SK-N-SH (cell line): ENCODE data around the gene ACSF3. TPM values are rescaled to one million over a fixed set of nuclear protein-coding genes. Genes with fewer than 3 reads are reported as not detected.

Experiments used
- CTCF ChIA-PET: fragments of 300-600, 350-600 bp; formaldehyde crosslinking; extraction: SDS; loops from one replicate; lab custom pipeline; 2021; lab: Yijun Ruan, JAX
- POLR2A ChIA-PET: fragments of 350-600 bp; sonication (Branson Sonifier 250); formaldehyde crosslinking; extraction: SDS; loops from one replicate; lab custom pipeline; 2020; ENCODE audit warnings: antibody characterized with exemption, inconsistent platforms; lab: Yijun Ruan, JAX
- DNase-seq: peaks from one replicate; pipeline ENCODE4 v3.0.0; 2012
- H2AFZ ChIP-seq: fragments of 200-600 bp; sonication (generic); 2 replicates; pipeline ENCODE4 v1.8.1; 2016; ENCODE audit warnings: antibody characterized with exemption, mild to moderate bottlenecking, low read depth
- H3F3A ChIP-seq: fragments of 200-600 bp; sonication (generic); replicated peaks from 2 replicates; pipeline ENCODE3; 2016; ENCODE audit warnings: antibody characterized with exemption, mild to moderate bottlenecking; ENCODE audit not compliant: insufficient read depth
- H3K27ac ChIP-seq, 2 experiments: fragments of 200-500 bp in 1 of 2; fragments of 200-600 bp in 1 of 2; sonication (Bioruptor generic) in 1 of 2; sonication (generic), shearing (Covaris generic) in 1 of 2; 2 replicates each; pipeline versions ENCODE4 v1.5.1 to v1.6.1; 2014 to 2016; ENCODE audit warnings: low read depth in 2 of 2, inconsistent platforms in 1 of 2, low read length in 1 of 2, mild to moderate bottlenecking in 1 of 2, mixed read lengths in 1 of 2
- H3K27me3 ChIP-seq: fragments of 200-600 bp; sonication (generic), shearing (Covaris generic); 2 replicates; pipeline ENCODE4 v1.6.1; 2016; ENCODE audit warnings: mixed run types; ENCODE audit not compliant: insufficient read depth
- H3K36me3 ChIP-seq, 2 experiments: fragments of 200-500 bp in 1 of 2; fragments of 200-600 bp in 1 of 2; sonication (Bioruptor generic) in 1 of 2; sonication (generic) in 1 of 2; replicated peaks in 1 of 2; 2 replicates each; pipeline versions ENCODE3 to v1.5.1; 2014 to 2016; ENCODE audit warnings: low read length in 1 of 2, mild to moderate bottlenecking in 1 of 2; ENCODE audit not compliant: insufficient read depth in 2 of 2, control insufficient read depth in 1 of 2
- H3K4me1 ChIP-seq, 2 experiments: fragments of 200-500 bp in 1 of 2; fragments of 200-600 bp in 1 of 2; sonication (Bioruptor generic) in 1 of 2; sonication (generic), shearing (Covaris generic) in 1 of 2; 2 replicates each; pipeline versions ENCODE4 v1.5.1 to v1.6.1; 2014 to 2016; ENCODE audit warnings: low read depth in 1 of 2, low read length in 1 of 2, mixed run types in 1 of 2; ENCODE audit not compliant: insufficient read depth in 2 of 2, control insufficient read depth in 1 of 2
- H3K4me2 ChIP-seq: fragments of 200-600 bp; sonication (generic), shearing (Covaris generic); 2 replicates; pipeline ENCODE4 v1.6.1; 2017; ENCODE audit warnings: mixed run types
- H3K4me3 ChIP-seq, 2 experiments: fragments of 200-500 bp in 1 of 2; fragments of 200-600 bp in 1 of 2; sonication (Bioruptor generic) in 1 of 2; sonication (generic), shearing (Covaris generic) in 1 of 2; 2 replicates each; pipeline versions ENCODE4 v1.5.1 to v1.8.1; 2014 to 2016; ENCODE audit warnings: low read depth in 2 of 2, inconsistent platforms in 1 of 2, low read length in 1 of 2, mild to moderate bottlenecking in 1 of 2, mixed read lengths in 1 of 2, moderate library complexity in 1 of 2
- H3K79me2 ChIP-seq: fragments of 200-600 bp; sonication (generic); 2 replicates; pipeline ENCODE4 v1.8.1; 2017; ENCODE audit warnings: mild to moderate bottlenecking; ENCODE audit not compliant: insufficient read depth
- H3K9ac ChIP-seq: fragments of 200-600 bp; sonication (generic); 2 replicates; pipeline ENCODE4 v1.6.1; 2017; ENCODE audit warnings: mixed run types
- H3K9me2 ChIP-seq: fragments of 200-600 bp; sonication (generic); 2 replicates; pipeline ENCODE4 v1.6.1; 2017; ENCODE audit warnings: mixed run types
- H3K9me3 ChIP-seq: fragments of 200-600 bp; sonication (generic); 2 replicates; pipeline ENCODE4 v1.6.1; 2017; ENCODE audit warnings: mixed run types, mild to moderate bottlenecking, moderate library complexity
- H4K20me1 ChIP-seq: fragments of 200-600 bp; sonication (generic); 2 replicates; pipeline ENCODE4 v1.6.1; 2017; ENCODE audit warnings: mild to moderate bottlenecking, mixed run types; ENCODE audit not compliant: insufficient read depth
- CHD2 ChIP-seq: fragments of 150-350 bp; IDR thresholded peaks from 2 replicates; pipeline ENCODE4 v1.6.1; 2018; ENCODE audit warnings: low read length; ENCODE audit not compliant: partially characterized antibody
- EZH2phosphoT487 ChIP-seq: fragments of 200-600 bp; sonication (generic); IDR thresholded peaks from 2 replicates; pipeline ENCODE4 v1.6.1; 2017; ENCODE audit warnings: low read depth, mixed run types, mild to moderate bottlenecking, antibody characterized with exemption, moderate library complexity, borderline replicate concordance
- GATA2 ChIP-seq: sonication (generic); formaldehyde crosslinking; IDR thresholded peaks from 2 replicates; pipeline ENCODE4 v1.5.0; 2020; ENCODE audit warnings: mild to moderate bottlenecking, missing genetic modification reagents
- JUND ChIP-seq: IDR thresholded peaks from 2 replicates; pipeline ENCODE4 v1.4.0; 2012
- NRF1 ChIP-seq: IDR thresholded peaks from 2 replicates; pipeline ENCODE4 v1.6.1; 2012; ENCODE audit warnings: low read depth, mild to moderate bottlenecking, low read length
- RXRA ChIP-seq: IDR thresholded peaks from 2 replicates; pipeline ENCODE4 v1.4.0; 2012; ENCODE audit warnings: low read depth, mild to moderate bottlenecking, borderline replicate concordance
- SMC3 ChIP-seq: IDR thresholded peaks from 2 replicates; pipeline ENCODE4 v1.6.1; 2012; ENCODE audit warnings: low read depth, low read length, improper control_type of control experiment
- TCF12 ChIP-seq: IDR thresholded peaks from 2 replicates; pipeline ENCODE4 v1.4.0; 2012
- ZBTB33 ChIP-seq: IDR thresholded peaks from 2 replicates; pipeline ENCODE4 v1.4.0; 2012; ENCODE audit warnings: low read depth, borderline replicate concordance
- WGBS: methylation state at CpG from one replicate; pipeline ENCODE4 v1.1.6; 2017; ENCODE audit warnings: low lambda C conversion rate; 5-methylcytosine and 5-hydroxymethylcytosine counted together
- polyA plus RNA-seq, 3 experiments: library from polyadenylated mRNA; depleted of rRNA; stranded (reverse); fragments of >200 nt; gene quantifications; 2 replicates each; pipeline ENCODE4 v1.2.3, GENCODE V29; 2012

ACSF3 gene
- polyA plus RNA-seq, 1 of the 3 experiments (the other 2 are of a cell fraction), result 18.8 TPM

DNA sequence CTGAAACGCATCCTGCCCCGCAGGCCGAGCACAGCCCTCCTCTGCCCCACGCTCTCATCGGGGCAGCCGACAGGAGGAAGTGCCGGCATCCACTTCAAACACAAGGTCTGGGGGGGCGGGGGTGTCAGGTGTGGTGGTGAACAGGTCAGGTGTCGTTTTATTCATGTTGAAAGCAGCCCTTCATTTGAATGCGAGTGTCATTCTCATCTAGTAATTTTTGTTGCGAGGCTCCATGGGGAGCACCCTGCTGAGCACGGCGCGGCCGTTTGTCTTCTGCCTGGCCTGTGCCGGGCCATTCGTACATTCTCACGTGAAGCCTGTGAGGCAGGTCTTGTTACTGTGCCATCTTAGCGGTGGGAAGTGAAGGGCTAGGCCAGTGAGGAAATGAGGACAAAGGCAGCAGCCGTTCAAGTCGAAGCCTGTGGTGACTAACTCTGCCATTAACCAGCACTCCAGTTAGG lies 1.9 kb downstream of the ACSF3 start:
- no peaks in the 10 kb centered on the region for H3F3A ChIP-seq
- no peak overlapping the region for H3K9ac ChIP-seq
- 96% methylated on average over 21 of the region's 21 CpGs for WGBS
- no peak for DNase-seq
- peaks cover 7 to 37% of the 10 kb centered on the region in 2 experiments; a peak in 2 of 4 replicates for H3K4me1 ChIP-seq
- no peaks in the 10 kb centered on the region for H3K9me3 ChIP-seq
- peaks cover 51% of the 10 kb centered on the region for H3K79me2 ChIP-seq
- H3K36me3 ChIP-seq, result peaks cover 0 to 2% of the 10 kb centered on the region in 2 experiments
- 0 out of 2 replicates have a peak, but pooled peaks cover 8% of the 10 kb centered on the region for H4K20me1 ChIP-seq
- no peak overlapping the region for H3K4me3 ChIP-seq
- POLR2A ChIA-PET, result no interaction called here
- CTCF ChIA-PET, result no interaction called here
- TF ChIP-seq TCF12 (no peak), JUND (no peak), SMC3 (no peak), NRF1 (no peak), GATA2 (no peak), ZBTB33 (no peak), RXRA (no peak)
- H3K4me2 ChIP-seq, result no peak overlapping the region
- H3K9me2 ChIP-seq, result no peaks in the 10 kb centered on the region
- H2AFZ ChIP-seq, result no peak overlapping the region
- H3K27ac ChIP-seq, result no peak overlapping the region
- H3K27me3 ChIP-seq, result no peaks in the 10 kb centered on the region

DNA sequence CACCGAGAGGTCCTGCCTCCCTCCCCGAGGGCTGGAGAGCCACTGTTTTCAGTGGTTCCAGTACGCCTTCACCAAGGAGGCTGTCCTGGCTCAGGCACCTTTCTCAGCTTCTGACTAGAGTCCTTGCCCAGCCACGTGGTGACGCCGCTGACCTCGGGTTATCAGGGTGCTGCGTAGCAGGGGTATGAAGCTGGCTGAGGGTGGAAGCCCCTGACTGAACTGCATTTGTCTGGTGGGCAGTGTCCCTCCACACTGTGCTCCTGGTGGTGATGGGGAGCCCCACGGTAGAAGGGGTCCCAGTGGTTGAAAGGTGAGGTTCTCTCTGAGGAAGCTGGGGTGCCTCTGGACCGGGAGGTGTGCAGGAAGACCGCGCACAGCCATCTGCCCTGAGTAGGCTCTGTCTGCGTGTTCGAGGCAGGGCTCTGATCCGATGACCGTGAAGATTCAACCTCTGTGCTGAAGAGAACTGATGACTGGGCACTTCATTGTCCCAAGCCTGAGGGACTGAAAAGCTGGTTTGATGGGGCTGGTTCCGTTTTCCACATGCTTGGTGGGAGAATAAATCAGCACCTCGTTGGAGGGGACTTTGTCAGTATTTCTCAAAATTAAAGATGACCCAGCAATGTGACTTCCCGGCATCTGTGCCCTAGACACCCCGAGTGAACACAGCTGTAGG lies 2.5 kb downstream of the ACSF3 start:
- peaks cover 7 to 37% of the 10 kb centered on the region in 2 experiments; a peak in 2 of 4 replicates for H3K4me1 ChIP-seq
- TF ChIP-seq CHD2, result no peak
- no peak for TF ChIP-seq EZH2phosphoT487
- H3K27me3 ChIP-seq, result no peaks in the 10 kb centered on the region
- H3K4me2 ChIP-seq, result no peak overlapping the region
- ChIA-PET CTCF (interaction anchor here (0.9 kb wide), 1 partner anchor 71 kb away, joined by 3 read pairs; no protein-coding TSS in a partner anchor), POLR2A (no interaction called here)
- no peak overlapping the region for H3K9ac ChIP-seq
- H3K9me3 ChIP-seq, result no peaks in the 10 kb centered on the region
- H3K36me3 ChIP-seq, result peaks cover 0 to 9% of the 10 kb centered on the region in 2 experiments
- H3K9me2 ChIP-seq, result no peaks in the 10 kb centered on the region
- WGBS, result 90% methylated on average over 7 of the region's 20 CpGs
- H3K79me2 ChIP-seq, result peaks cover 51% of the 10 kb centered on the region
- no peak for DNase-seq
- no peak overlapping the region for H2AFZ ChIP-seq
- no peak overlapping the region for H3K27ac ChIP-seq
- H3F3A ChIP-seq, result no peaks in the 10 kb centered on the region
- 0 out of 2 replicates have a peak, but pooled peaks cover 8% of the 10 kb centered on the region for H4K20me1 ChIP-seq
- no peak overlapping the region for H3K4me3 ChIP-seq
